ENCODE results near the gene TH.

The TH gene

GRCh38 chr11:2215561-2216399 is 44.2 kb upstream of the TH start:
- Histone ChIP-seq H3K4me3 (no peak overlapping the region), H3K36me3 (ENCODE audit: insufficient read depth, low read length) (no peaks in the 10 kb centered on the region), H3K27ac (no peak overlapping the region), H3K9me3 (ENCODE audit: low read depth, low read length) (no peaks in the 10 kb centered on the region), H3K9ac (ENCODE audit: insufficient read length) (no peak overlapping the region)
- DNase-seq (ENCODE audit: low read depth, low spot score), result no peak
- TF ChIP-seq EZH2 (IDR thresholded peaks at IDR 0.05) (no peak), POLR2AphosphoS5 (IDR thresholded peaks at IDR 0.05; ENCODE audit: borderline replicate concordance, low read depth, low read length) (no peak), FOXP2 (optimal IDR thresholded peaks at IDR 0.05; ENCODE audit: control extremely low read depth, extremely low read length, insufficient read depth) (no peak)

GRCh38 chr11:2215230-2215560 is 43.6 kb upstream of the TH start:
- TF ChIP-seq POLR2AphosphoS5 (IDR thresholded peaks at IDR 0.05; ENCODE audit: borderline replicate concordance, low read depth, low read length), result no peak
- no peak overlapping the region for H3K9ac ChIP-seq (ENCODE audit: insufficient read length)
- H3K27ac ChIP-seq, result no peak overlapping the region
- no peaks in the 10 kb centered on the region for H3K36me3 ChIP-seq (ENCODE audit: insufficient read depth, low read length)
- no peak for DNase-seq (ENCODE audit: low read depth, low spot score)
- H3K9me3 ChIP-seq (ENCODE audit: low read depth, low read length), result no peaks in the 10 kb centered on the region
- H3K4me3 ChIP-seq, result no peak overlapping the region

- TF ChIP-seq EZH2 (IDR thresholded peaks at IDR 0.05) (no peak), FOXP2 (optimal IDR thresholded peaks at IDR 0.05; ENCODE audit: control extremely low read depth, extremely low read length, insufficient read depth) (no peak), POLR2AphosphoS5 (IDR thresholded peaks at IDR 0.05; ENCODE audit: borderline replicate concordance, low read depth, low read length) (no peak)
- DNase-seq (ENCODE audit: low read depth, low spot score), result no peak
Observed at GRCh38 chr11:2214527-2215229, 43.1 kb upstream of the TH start.

GRCh38 chr11:2213890-2214526 is 42.4 kb upstream of the TH start:
- no peak for TF ChIP-seq POLR2AphosphoS5 (IDR thresholded peaks at IDR 0.05; ENCODE audit: borderline replicate concordance, low read depth, low read length)
- TF ChIP-seq EZH2 (IDR thresholded peaks at IDR 0.05), result no peak
- TF ChIP-seq FOXP2 (optimal IDR thresholded peaks at IDR 0.05; ENCODE audit: control extremely low read depth, extremely low read length, insufficient read depth), result no peak
- no peak overlapping the region for H3K9ac ChIP-seq (ENCODE audit: insufficient read length)
- no peak overlapping the region for H3K4me3 ChIP-seq
- H3K27ac ChIP-seq, result no peak overlapping the region
- no peak for DNase-seq (ENCODE audit: low read depth, low spot score)
- H3K9me3 ChIP-seq (ENCODE audit: low read depth, low read length), result no peaks in the 10 kb centered on the region
- no peaks in the 10 kb centered on the region for H3K36me3 ChIP-seq (ENCODE audit: insufficient read depth, low read length)

More at GRCh38 chr11:2214527-2215229, 43.1 kb upstream of the TH start:
- Histone ChIP-seq H3K4me3 (no peak overlapping the region), H3K27ac (no peak overlapping the region), H3K9ac (ENCODE audit: insufficient read length) (no peak overlapping the region), H3K9me3 (ENCODE audit: low read depth, low read length) (no peaks in the 10 kb centered on the region), H3K36me3 (ENCODE audit: insufficient read depth, low read length) (no peaks in the 10 kb centered on the region)

- Histone ChIP-seq H3K9ac (ENCODE audit: insufficient read length) (no peak overlapping the region), H3K9me3 (ENCODE audit: low read depth, low read length) (no peaks in the 10 kb centered on the region), H3K4me3 (no peak overlapping the region), H3K36me3 (ENCODE audit: insufficient read depth, low read length) (no peaks in the 10 kb centered on the region), H3K27ac (no peak overlapping the region)
- DNase-seq (ENCODE audit: low read depth, low spot score), result no peak
- TF ChIP-seq FOXP2 (optimal IDR thresholded peaks at IDR 0.05; ENCODE audit: control extremely low read depth, extremely low read length, insufficient read depth), result no peak
- no peak for TF ChIP-seq POLR2AphosphoS5 (IDR thresholded peaks at IDR 0.05; ENCODE audit: borderline replicate concordance, low read depth, low read length)
- TF ChIP-seq EZH2 (IDR thresholded peaks at IDR 0.05), result no peak
Observed at GRCh38 chr11:2213384-2213842, 41.8 kb upstream of the TH start.

GRCh38 chr11:2212411-2213251 is 41.0 kb upstream of the TH start:
- no peak overlapping the region for H3K9ac ChIP-seq (ENCODE audit: insufficient read length)
- H3K36me3 ChIP-seq (ENCODE audit: insufficient read depth, low read length), result no peaks in the 10 kb centered on the region
- H3K27ac ChIP-seq, result no peak overlapping the region
- DNase-seq (ENCODE audit: low read depth, low spot score), result no peak
- no peak overlapping the region for H3K4me3 ChIP-seq
- H3K9me3 ChIP-seq (ENCODE audit: low read depth, low read length), result no peaks in the 10 kb centered on the region
- TF ChIP-seq FOXP2 (optimal IDR thresholded peaks at IDR 0.05; ENCODE audit: control extremely low read depth, extremely low read length, insufficient read depth) (no peak), POLR2AphosphoS5 (IDR thresholded peaks at IDR 0.05; ENCODE audit: borderline replicate concordance, low read depth, low read length) (no peak), EZH2 (IDR thresholded peaks at IDR 0.05) (no peak)

- no peak overlapping the region for H3K4me3 ChIP-seq
- no peaks in the 10 kb centered on the region for H3K9me3 ChIP-seq (ENCODE audit: low read depth, low read length)
- no peak overlapping the region for H3K9ac ChIP-seq (ENCODE audit: insufficient read length)
- no peak for DNase-seq (ENCODE audit: low read depth, low spot score)
- H3K27ac ChIP-seq, result no peak overlapping the region
- H3K36me3 ChIP-seq (ENCODE audit: insufficient read depth, low read length), result no peaks in the 10 kb centered on the region
- no peak for TF ChIP-seq EZH2 (IDR thresholded peaks at IDR 0.05)
- TF ChIP-seq FOXP2 (optimal IDR thresholded peaks at IDR 0.05; ENCODE audit: control extremely low read depth, extremely low read length, insufficient read depth), result no peak
- no peak for TF ChIP-seq POLR2AphosphoS5 (IDR thresholded peaks at IDR 0.05; ENCODE audit: borderline replicate concordance, low read depth, low read length)
Observed at GRCh38 chr11:2211113-2211971, 39.7 kb upstream of the TH start.
